Measurements from ENCODE around the gene KIT.

Gene KIT

GRCh38 chr4:54754394-54754793 lies 96.6 kb downstream of the KIT start:
- no peak for TF ChIP-seq CTCF (conservative IDR thresholded peaks at IDR 0.05; ENCODE audit: low read depth, low read length)
- DNase-seq (ENCODE audit: low read depth): no peak
- H3K4me3 ChIP-seq (ENCODE audit: low read length): no peak overlapping the region

GRCh38 chr4:54764476-54764875 lies 106.7 kb downstream of the KIT start:
- no peak overlapping the region for H3K4me3 ChIP-seq (ENCODE audit: low read length)
- no peak for TF ChIP-seq CTCF (conservative IDR thresholded peaks at IDR 0.05; ENCODE audit: low read depth, low read length)
- no peak for DNase-seq (ENCODE audit: low read depth)

GRCh38 chr4:54767376-54767775 lies 109.6 kb downstream of the KIT start:
- no peak for DNase-seq (ENCODE audit: low read depth)

GRCh38 chr4:54773022-54773421 lies 115.3 kb downstream of the KIT start:
- no peak overlapping the region for H3K4me3 ChIP-seq (ENCODE audit: low read length)
- DNase-seq (ENCODE audit: low read depth): no peak
- TF ChIP-seq CTCF (conservative IDR thresholded peaks at IDR 0.05; ENCODE audit: low read depth, low read length): no peak

More at GRCh38 chr4:54767376-54767775, 109.6 kb downstream of the KIT start:
- H3K4me3 ChIP-seq (ENCODE audit: low read length): no peak overlapping the region
- no peak for TF ChIP-seq CTCF (conservative IDR thresholded peaks at IDR 0.05; ENCODE audit: low read depth, low read length)

- no peak overlapping the region for H3K4me3 ChIP-seq (ENCODE audit: low read length)
- no peak for TF ChIP-seq CTCF (conservative IDR thresholded peaks at IDR 0.05; ENCODE audit: low read depth, low read length)
- DNase-seq (ENCODE audit: low read depth): no peak
These were observed 121.3 kb downstream of the KIT start for GRCh38 chr4:54779036-54779435.

GRCh38 chr4:54779476-54780148 lies 121.9 kb downstream of the KIT start:
- H3K4me3 ChIP-seq (ENCODE audit: low read length): no peak overlapping the region
- no peak for TF ChIP-seq CTCF (conservative IDR thresholded peaks at IDR 0.05; ENCODE audit: low read depth, low read length)
- DNase-seq (ENCODE audit: low read depth): no peak

GRCh38 chr4:54780149-54780495 lies 122.4 kb downstream of the KIT start:
- no peak overlapping the region for H3K4me3 ChIP-seq (ENCODE audit: low read length)
- no peak for DNase-seq (ENCODE audit: low read depth)
- TF ChIP-seq CTCF (conservative IDR thresholded peaks at IDR 0.05; ENCODE audit: low read depth, low read length): no peak

Data from retinal pigment epithelial cell (primary cell).